Mesenchymal stem cell (in vitro differentiated cells and primary cell): Measurements from ENCODE around the gene LRP6.
A peak's percentile ranks its signal among the peaks of the same experiment; 100 is the strongest.

ENCODE experiments used
- DNase-seq: peaks from one replicate; pipeline ENCODE4 v3.0.0-alpha.2; 2013
- H2AFZ ChIP-seq: one replicate; pipeline ENCODE4 v1.6.1; 2013; ENCODE audit warnings: low read depth, mild to moderate bottlenecking, control low read depth, inconsistent platforms, low read length, moderate library complexity
- H2AK5ac ChIP-seq: 2 replicates; pipeline ENCODE4 v1.6.1; 2013; ENCODE audit warnings: low read length, moderate library complexity, mild to moderate bottlenecking, inconsistent platforms; ENCODE audit not compliant: severe bottlenecking
- H2BK120ac ChIP-seq: one replicate; pipeline ENCODE4 v1.6.1; 2013; ENCODE audit warnings: low read depth, mild to moderate bottlenecking, inconsistent platforms, low read length, moderate library complexity
- H2BK12ac ChIP-seq, 2 experiments: one replicate each; pipeline ENCODE4 v1.6.1; 2013; ENCODE audit warnings: inconsistent platforms in 2 of 2, low read length in 2 of 2, mild to moderate bottlenecking in 2 of 2, moderate library complexity in 2 of 2, control low read depth in 1 of 2
- H2BK15ac ChIP-seq: one replicate; pipeline ENCODE4 v1.6.1; 2013; ENCODE audit warnings: mild to moderate bottlenecking, low read depth, inconsistent platforms; ENCODE audit not compliant: poor library complexity, severe bottlenecking
- H2BK5ac ChIP-seq: 2 replicates; pipeline ENCODE4 v1.6.1; 2013; ENCODE audit warnings: low read depth, mild to moderate bottlenecking, low read length, control low read depth, inconsistent platforms; ENCODE audit not compliant: poor library complexity, severe bottlenecking
- H3K14ac ChIP-seq, 2 experiments: one replicate each; pipeline ENCODE4 v1.6.1; 2013; ENCODE audit warnings: inconsistent platforms in 2 of 2, low read length in 2 of 2, control low read depth in 1 of 2, mild to moderate bottlenecking in 1 of 2, moderate library complexity in 1 of 2
- H3K18ac ChIP-seq, 2 experiments: one replicate each; pipeline ENCODE4 v1.6.1; 2013; ENCODE audit warnings: inconsistent platforms in 2 of 2, low read length in 2 of 2, control low read depth in 1 of 2, low read depth in 1 of 2, mild to moderate bottlenecking in 1 of 2
- H3K23ac ChIP-seq, 2 experiments: one replicate each; pipeline ENCODE4 v1.6.1; 2013; ENCODE audit warnings: inconsistent platforms in 2 of 2, low read length in 2 of 2, mild to moderate bottlenecking in 2 of 2, moderate library complexity in 2 of 2, control low read depth in 1 of 2
- H3K27ac ChIP-seq: 2 replicates; pipeline ENCODE4 v1.5.1; 2013; ENCODE audit warnings: mild to moderate bottlenecking, moderate library complexity, low read length, control low read depth, inconsistent platforms; ENCODE audit not compliant: poor library complexity, severe bottlenecking
- H3K27me3 ChIP-seq, 2 experiments: 2 replicates each; pipeline versions ENCODE4 v1.6.1 to v1.7.0; 2013; ENCODE audit warnings: low read length in 2 of 2, mild to moderate bottlenecking in 2 of 2, moderate library complexity in 2 of 2, control low read depth in 1 of 2, inconsistent platforms in 1 of 2; ENCODE audit not compliant: control insufficient read depth in 1 of 2, insufficient read depth in 1 of 2
- H3K36me3 ChIP-seq, 2 experiments: 2 replicates each; pipeline versions ENCODE4 v1.6.1 to v1.7.0; 2013; ENCODE audit warnings: low read length in 2 of 2, control low read depth in 1 of 2, inconsistent platforms in 1 of 2, low read depth in 1 of 2, mild to moderate bottlenecking in 1 of 2; ENCODE audit not compliant: insufficient read depth in 2 of 2, control insufficient read depth in 1 of 2
- H3K4ac ChIP-seq, 2 experiments: one replicate each; pipeline ENCODE4 v1.6.1; 2013; ENCODE audit warnings: inconsistent platforms in 2 of 2, low read length in 2 of 2, mild to moderate bottlenecking in 2 of 2, moderate library complexity in 2 of 2, control low read depth in 1 of 2, low read depth in 1 of 2
- H3K4me1 ChIP-seq: 2 replicates; pipeline ENCODE4 v1.6.1; 2013; ENCODE audit warnings: low read depth, low read length, control low read depth; ENCODE audit not compliant: control insufficient read depth, insufficient read depth
- H3K4me2 ChIP-seq: 2 replicates; pipeline ENCODE4 v1.6.1; 2013; ENCODE audit warnings: low read length, mild to moderate bottlenecking, inconsistent platforms; ENCODE audit not compliant: poor library complexity, severe bottlenecking
- H3K4me3 ChIP-seq, 2 experiments: 2 replicates each; pipeline versions ENCODE4 v1.5.1 to v1.7.0; 2013; ENCODE audit warnings: low read length in 2 of 2, mild to moderate bottlenecking in 2 of 2, control low read depth in 1 of 2, low read depth in 1 of 2; ENCODE audit not compliant: insufficient read depth in 1 of 2
- H3K79me1 ChIP-seq: replicated peaks from 2 replicates; pipeline ENCODE4 v1.6.1; 2013; ENCODE audit warnings: mild to moderate bottlenecking, control low read depth, low read length, inconsistent platforms; ENCODE audit not compliant: poor library complexity, severe bottlenecking
- H3K9ac ChIP-seq: 2 replicates; pipeline ENCODE4 v1.7.0; 2013; ENCODE audit warnings: mild to moderate bottlenecking, low read length, moderate library complexity
- H3K9me3 ChIP-seq: 2 replicates; pipeline ENCODE4 v1.7.0; 2013; ENCODE audit warnings: mild to moderate bottlenecking, low read length; ENCODE audit not compliant: control insufficient read depth
- H4K8ac ChIP-seq: one replicate; pipeline ENCODE4 v1.6.1; 2013; ENCODE audit warnings: inconsistent platforms, mild to moderate bottlenecking, low read length, moderate library complexity
- H4K91ac ChIP-seq: one replicate; pipeline ENCODE4 v1.6.1; 2013; ENCODE audit warnings: mild to moderate bottlenecking, low read length, inconsistent platforms
- WGBS: methylation state at CpG from one replicate; pipeline ENCODE4 v1.1.7; 2013; ENCODE audit warnings: mixed read lengths; 5-methylcytosine and 5-hydroxymethylcytosine counted together

Gene LRP6

GRCh38 chr12:12107678-12108077 lies 159.2 kb downstream of the LRP6 start:
- Histone ChIP-seq H2BK12ac (no peak overlapping the region), H3K9me3 (peaks cover 22% of the 10 kb centered on the region), H3K14ac (no peak overlapping the region), H3K23ac (no peak overlapping the region), H4K91ac (no peak overlapping the region), H3K79me1 (no peaks in the 10 kb centered on the region), H3K36me3 (peaks cover 0 to 12% of the 10 kb centered on the region in 2 experiments), H2BK120ac (no peak overlapping the region), H2AK5ac (no peak overlapping the region), H2AFZ (no peak overlapping the region), H3K27me3 (no peaks in the 10 kb centered on the region), H3K4me2 (no peak overlapping the region), H3K4me1 (no peaks in the 10 kb centered on the region), H3K4ac (no peak overlapping the region), H3K27ac (no peak overlapping the region), H4K8ac (no peak overlapping the region), H2BK5ac (no peak overlapping the region), H3K4me3 (no peak overlapping the region), H3K18ac (no peak overlapping the region), H3K9ac (no peak overlapping the region), H2BK15ac (no peak overlapping the region)
- 92% methylated on average over 6 of the region's 6 CpGs for WGBS
- DNase-seq = no peak

DNA sequence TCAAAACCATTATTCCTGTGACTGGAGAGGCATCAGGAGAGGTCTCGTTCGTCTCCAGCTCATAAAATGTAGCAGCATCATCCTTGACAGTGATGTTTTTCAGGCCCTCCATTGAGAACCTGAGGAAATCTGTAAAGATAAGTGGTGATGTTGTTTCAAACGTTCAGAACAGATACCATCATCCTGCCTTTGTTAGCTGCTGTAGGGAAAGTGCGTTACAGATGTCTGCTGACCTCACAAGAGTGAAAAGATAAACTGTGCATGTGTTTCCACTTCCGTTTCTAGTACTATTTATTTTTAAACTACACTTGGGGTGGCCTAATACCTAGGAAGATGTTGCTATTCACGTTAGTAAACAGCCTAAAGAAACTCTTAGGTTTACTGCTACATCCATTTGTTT lies 167.7 kb downstream of the LRP6 start:
- Histone ChIP-seq H2BK15ac (no peak overlapping the region), H3K27ac (no peak overlapping the region), H3K4me3 (no peak overlapping the region), H3K9me3 (no peaks in the 10 kb centered on the region), H2BK12ac (no peak overlapping the region), H2BK120ac (no peak overlapping the region), H4K8ac (peak overlapping the region; percentile 35), H3K36me3 (peaks cover 0 to 6% of the 10 kb centered on the region in 2 experiments), H3K4me1 (no peaks in the 10 kb centered on the region), H2AK5ac (no peak overlapping the region), H3K23ac (no peak overlapping the region), H2AFZ (no peak overlapping the region), H2BK5ac (no peak overlapping the region), H3K18ac (peak overlapping the region in 1 of 2 experiments; percentile 7), H3K4me2 (no peak overlapping the region), H3K14ac (no peak overlapping the region), H4K91ac (no peak overlapping the region), H3K27me3 (no peaks in the 10 kb centered on the region), H3K4ac (no peak overlapping the region), H3K9ac (no peak overlapping the region), H3K79me1 (no peaks in the 10 kb centered on the region)
- 7% methylated on average over 3 of the region's 6 CpGs for WGBS
- peak; percentile 79 for DNase-seq

GRCh38 chr12:12098691-12099015 lies 168.2 kb downstream of the LRP6 start:
- no peak overlapping the region for H3K4me3 ChIP-seq
- no peaks in the 10 kb centered on the region for H3K9me3 ChIP-seq
- H3K18ac ChIP-seq = peak overlapping the region in 1 of 2 experiments; percentile 7
- no peaks in the 10 kb centered on the region for H3K4me1 ChIP-seq
- WGBS = 77% methylated on average over 3 of the region's 3 CpGs
- DNase-seq = peak; percentile 16
- no peak overlapping the region for H2BK120ac ChIP-seq
- H3K23ac ChIP-seq = no peak overlapping the region
- no peak overlapping the region for H2AK5ac ChIP-seq
- H3K4ac ChIP-seq = no peak overlapping the region
- no peak overlapping the region for H4K8ac ChIP-seq
- H2AFZ ChIP-seq = no peak overlapping the region
- no peak overlapping the region for H2BK15ac ChIP-seq
- no peak overlapping the region for H3K14ac ChIP-seq
- H3K27ac ChIP-seq = no peak overlapping the region
- no peak overlapping the region for H4K91ac ChIP-seq
- H3K27me3 ChIP-seq = no peaks in the 10 kb centered on the region
- H2BK5ac ChIP-seq = no peak overlapping the region
- H3K79me1 ChIP-seq = no peaks in the 10 kb centered on the region
- H2BK12ac ChIP-seq = no peak overlapping the region
- peaks cover 0 to 2% of the 10 kb centered on the region in 2 experiments for H3K36me3 ChIP-seq
- no peak overlapping the region for H3K9ac ChIP-seq
- H3K4me2 ChIP-seq = no peak overlapping the region

GRCh38 chr12:12097891-12098690 lies 168.8 kb downstream of the LRP6 start:
- Histone ChIP-seq H3K23ac (no peak overlapping the region), H3K27me3 (no peaks in the 10 kb centered on the region), H3K4me1 (no peaks in the 10 kb centered on the region), H3K18ac (no peak overlapping the region), H2AK5ac (no peak overlapping the region), H3K9me3 (no peaks in the 10 kb centered on the region), H3K4me3 (no peak overlapping the region), H2BK5ac (no peak overlapping the region), H2BK120ac (no peak overlapping the region), H4K8ac (no peak overlapping the region), H3K4me2 (no peak overlapping the region), H2AFZ (no peak overlapping the region), H3K9ac (no peak overlapping the region), H2BK15ac (no peak overlapping the region), H3K79me1 (no peaks in the 10 kb centered on the region), H3K4ac (no peak overlapping the region), H3K14ac (no peak overlapping the region), H2BK12ac (peak overlapping the region in 1 of 2 experiments; percentile 14), H3K27ac (no peak overlapping the region), H3K36me3 (no peaks in the 10 kb centered on the region), H4K91ac (no peak overlapping the region)
- DNase-seq = no peak
- 70% methylated on average over 6 of the region's 6 CpGs for WGBS
